Cerebellar cortex (tissue), 1 donor: Measurements from ENCODE around the gene TSPAN9.
"Not testable (repeated sequence)": the region's sequence is repeated elsewhere in the genome, so short reads cannot be mapped to it uniquely, and the experiment has no call there.

Source experiments
- DNase-seq: peaks from one replicate; pipeline ENCODE4 v3.0.0-alpha.2; 2015; ENCODE audit warnings: low spot score

Gene TSPAN9

GRCh38 chr12:3044141-3044630 lies 33.0 kb upstream of the TSPAN9 start:
- DNase-seq = no peak

- no peak for DNase-seq
Observed at GRCh38 chr12:3045494-3045893, 31.7 kb upstream of the TSPAN9 start.

DNA sequence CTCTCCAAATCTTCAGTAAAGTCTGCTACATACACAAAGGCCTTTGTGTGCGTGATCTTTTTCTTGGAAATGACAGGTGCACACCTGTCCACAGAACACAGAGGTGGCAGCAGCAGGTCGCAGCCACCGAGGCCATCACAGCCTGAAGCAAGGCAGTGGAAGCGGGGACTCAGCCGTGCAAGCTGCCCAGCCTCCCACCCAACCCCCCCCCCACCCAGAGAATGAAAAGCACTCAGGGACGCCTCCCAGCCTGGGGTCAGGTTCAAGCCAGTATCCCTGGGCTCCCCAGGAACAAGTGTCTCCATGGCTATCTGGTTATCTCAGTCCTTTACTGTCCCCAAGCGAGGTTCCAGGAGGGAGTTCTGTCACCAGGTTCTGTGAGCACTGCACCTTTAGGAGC lies 31.2 kb upstream of the TSPAN9 start:
- DNase-seq = no peak

DNA sequence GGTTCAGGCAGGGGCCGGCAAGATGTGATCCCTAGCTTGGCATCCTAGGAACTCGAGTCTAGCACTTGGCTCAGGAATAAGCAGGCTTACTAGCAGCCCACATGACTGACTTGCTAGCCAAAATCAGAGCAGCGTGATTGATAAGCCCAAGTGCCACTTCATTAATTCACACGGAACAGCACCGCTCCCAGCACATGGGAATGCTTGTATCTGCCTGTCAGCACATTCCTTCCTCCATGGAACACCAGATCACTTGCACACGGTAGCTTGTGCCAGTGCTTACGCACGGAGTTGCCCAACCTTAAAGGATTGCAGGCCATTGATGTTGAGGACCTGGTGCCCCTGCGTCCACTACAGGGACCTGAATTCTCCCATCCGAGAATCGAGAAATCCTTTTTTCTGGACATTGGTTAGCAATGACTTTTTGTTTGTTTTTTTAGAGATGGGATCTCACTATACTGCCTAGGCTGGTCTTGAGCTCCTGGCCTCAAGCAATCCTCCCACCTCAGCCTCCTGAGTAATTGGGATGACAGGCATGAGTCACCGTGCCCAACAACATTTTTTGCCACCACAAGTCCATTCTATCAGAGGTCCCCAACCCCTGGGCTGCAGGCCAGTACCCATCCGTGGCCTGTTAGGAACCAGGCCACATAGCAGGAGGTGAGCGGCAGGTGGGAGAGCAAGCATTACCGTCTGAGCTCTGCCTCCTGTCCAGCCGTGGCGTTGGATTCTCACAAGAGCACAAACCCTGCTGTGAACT lies 30.6 kb upstream of the TSPAN9 start:
- no peak for DNase-seq

DNA sequence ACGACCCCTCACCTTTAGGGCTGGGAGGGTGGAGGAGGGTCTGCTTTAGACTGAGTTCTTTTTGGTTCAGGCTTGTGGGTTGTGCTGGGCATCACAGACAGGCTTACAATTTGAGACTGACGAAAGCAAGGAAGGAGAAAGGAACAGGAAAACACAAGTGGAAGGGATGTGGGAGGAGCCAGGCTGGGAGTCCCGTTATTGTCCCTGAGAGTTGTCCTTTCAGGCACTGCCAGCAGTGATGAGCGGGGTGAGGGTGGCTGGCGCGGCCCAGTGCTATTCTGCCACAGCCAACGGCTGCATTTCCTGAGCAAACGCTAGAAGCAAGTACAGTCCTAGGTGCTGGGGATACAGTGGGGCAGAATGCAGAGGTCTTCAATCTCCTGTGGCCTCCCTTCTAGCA lies 29.2 kb upstream of the TSPAN9 start:
- DNase-seq = no peak

DNA sequence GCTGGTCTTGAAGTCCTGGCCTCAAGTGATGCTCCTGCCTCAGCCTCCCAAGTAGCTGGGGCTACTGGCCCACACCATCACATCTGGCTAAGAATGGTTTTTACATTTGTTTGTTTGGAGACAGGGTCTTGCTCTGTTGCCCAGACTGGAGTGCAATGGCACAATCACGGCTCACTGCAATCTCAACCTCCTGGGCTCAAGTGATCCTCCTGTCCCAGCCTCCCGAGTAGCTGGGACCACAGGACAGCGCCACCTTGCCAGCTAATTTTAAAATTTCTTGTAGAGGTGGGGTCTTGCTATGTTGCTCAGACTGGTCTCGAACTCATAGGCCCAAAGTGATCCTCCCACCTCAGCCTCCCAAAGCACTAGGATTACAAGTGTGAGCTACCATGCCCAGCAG lies 28.6 kb upstream of the TSPAN9 start:
- DNase-seq = no peak

GRCh38 chr12:3049176-3049575 lies 28.0 kb upstream of the TSPAN9 start:
- DNase-seq = no peak

DNA sequence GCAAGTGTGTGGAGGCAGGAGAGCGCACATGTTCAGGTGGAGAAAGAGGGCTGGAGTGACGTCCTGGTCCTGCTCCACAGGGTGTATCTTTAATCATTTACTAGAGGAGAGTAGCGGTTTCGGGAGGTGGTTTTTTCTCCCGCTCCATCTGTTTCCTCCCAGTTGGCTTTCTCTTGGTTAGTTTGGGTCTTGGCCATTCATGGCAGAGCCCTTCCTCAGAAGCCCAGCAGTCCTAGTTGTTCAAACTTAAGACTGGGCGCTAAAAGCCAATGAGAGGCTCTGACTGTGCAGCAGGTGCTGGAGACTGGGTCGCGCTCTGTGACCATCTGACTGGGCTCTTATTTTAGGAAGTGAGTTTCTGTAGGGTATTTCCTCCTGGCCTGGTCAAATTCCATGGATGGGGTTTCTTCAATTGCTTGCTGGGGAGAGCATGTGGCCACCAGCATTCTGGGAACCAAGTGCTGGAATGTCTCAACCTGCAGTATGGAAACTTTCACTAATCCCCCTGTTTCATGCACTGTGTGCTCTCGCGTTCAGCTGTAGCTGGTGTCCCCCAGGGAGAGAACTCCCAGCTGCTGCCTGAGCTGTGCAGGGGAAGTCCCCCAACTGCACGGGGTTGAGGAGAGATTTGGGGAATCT lies 27.4 kb upstream of the TSPAN9 start:
- peak; percentile 53 for DNase-seq

DNA sequence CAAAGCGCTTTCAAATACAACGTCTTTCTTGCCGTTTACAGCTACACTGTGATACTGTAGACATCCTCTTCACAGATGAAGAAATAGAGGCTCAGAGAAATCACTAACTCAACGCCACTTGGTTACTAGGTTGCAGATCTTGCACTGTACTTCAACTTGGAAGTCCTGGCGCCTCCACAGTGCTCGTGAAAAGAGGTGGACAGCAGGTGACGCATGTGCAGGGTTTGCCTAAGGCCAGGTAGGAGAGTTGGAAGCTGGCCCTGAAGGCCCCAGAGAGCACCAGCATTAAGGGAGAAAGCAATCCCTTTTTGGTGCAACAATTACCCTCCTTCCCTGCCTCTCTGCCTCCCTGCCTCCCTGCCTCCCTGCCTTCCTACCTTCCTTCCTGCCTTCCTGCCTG lies 22.8 kb upstream of the TSPAN9 start:
- no peak for DNase-seq

DNA sequence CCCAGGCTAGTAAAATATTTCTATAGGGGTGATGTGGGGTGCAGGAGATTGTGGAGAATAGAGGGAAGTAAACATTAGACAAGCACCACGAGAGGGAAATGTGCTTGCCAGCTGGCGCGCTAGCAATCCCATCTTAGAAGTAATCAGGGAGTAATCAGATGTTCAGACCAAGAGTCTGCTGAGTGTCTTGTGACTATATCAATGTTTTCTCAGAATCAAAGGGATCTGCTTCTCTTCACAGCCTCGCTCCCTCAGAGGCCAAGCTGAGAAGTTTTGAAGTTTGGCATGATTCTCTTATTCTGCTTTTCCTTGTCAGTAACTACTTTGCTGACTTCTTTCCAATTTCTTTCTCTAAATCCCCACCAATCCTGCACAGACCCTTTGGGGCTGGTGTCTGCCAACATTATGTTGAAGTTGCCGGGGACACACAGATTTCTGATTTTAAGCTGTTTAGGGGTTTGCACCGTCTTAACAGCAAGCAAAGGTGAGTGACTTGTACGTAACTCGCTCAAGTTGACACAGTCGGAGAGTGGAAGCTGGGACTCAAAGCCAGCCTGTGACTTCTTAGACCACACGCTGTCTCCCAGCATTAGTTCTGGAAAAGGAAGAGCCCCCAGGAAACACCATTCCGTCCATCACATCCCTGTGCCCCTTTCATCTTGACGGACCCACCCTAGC lies 22.0 kb upstream of the TSPAN9 start:
- DNase-seq = no peak

GRCh38 chr12:3055704-3056467 lies 21.3 kb upstream of the TSPAN9 start:
- DNase-seq = no peak

GRCh38 chr12:3061059-3061458 lies 16.1 kb upstream of the TSPAN9 start:
- peak; percentile 85 for DNase-seq

DNA sequence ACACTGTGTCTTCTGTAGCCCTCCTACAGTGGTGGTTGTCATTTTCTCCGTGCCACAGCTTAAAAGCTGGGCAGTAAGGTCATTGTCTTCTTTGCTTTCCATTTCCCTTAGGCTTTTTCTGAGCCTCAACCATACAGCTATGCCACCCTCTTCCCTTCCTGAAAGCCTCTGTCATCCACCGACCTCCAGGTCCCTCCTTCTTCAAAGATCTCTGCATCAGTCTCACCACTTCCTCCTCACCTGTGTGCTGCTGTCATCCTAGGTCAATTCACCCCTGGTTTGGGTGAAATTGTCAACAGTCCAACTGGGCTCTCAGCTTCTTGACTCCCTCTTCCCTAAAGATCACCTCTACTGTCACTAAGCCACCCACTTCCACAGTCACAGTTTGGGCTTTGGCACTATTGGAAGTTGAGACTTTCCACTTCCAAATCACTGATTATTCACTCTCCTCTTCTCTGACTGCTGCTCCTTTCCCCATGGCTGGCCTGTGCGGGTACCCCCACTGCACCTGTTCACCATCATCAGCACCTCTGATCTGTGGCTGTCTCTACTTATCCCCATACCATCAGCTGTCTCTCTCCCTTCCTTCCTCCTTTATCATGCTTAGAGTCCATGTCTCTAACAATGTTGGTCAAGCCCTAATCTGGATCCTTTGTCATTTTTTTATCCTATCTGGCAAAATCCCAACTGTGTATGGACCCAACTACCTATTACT lies 15.5 kb upstream of the TSPAN9 start:
- no peak for DNase-seq

- no peak for DNase-seq
Observed at GRCh38 chr12:3065300-3065699, 11.9 kb upstream of the TSPAN9 start.

DNA sequence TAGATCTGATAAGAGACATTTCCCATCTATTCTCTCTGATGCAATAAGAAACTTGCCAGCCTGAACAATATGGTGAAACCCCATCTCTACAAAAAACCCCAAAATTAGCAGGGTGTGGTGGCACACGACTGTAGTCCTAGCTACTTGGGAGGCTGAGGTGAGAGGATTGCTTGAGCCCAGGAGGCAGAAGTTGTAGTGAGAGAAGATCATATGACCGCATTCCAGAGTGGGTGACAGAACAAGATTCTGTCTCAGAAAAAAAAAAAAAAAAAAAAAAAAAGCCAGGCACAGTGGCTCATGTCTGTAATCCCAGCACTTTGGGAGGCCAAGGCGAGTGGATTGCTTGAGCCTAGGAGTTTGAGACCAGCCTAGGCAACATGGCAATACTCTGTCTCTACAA lies 11.3 kb upstream of the TSPAN9 start:
- DNase-seq = not testable (repeated sequence)

DNA sequence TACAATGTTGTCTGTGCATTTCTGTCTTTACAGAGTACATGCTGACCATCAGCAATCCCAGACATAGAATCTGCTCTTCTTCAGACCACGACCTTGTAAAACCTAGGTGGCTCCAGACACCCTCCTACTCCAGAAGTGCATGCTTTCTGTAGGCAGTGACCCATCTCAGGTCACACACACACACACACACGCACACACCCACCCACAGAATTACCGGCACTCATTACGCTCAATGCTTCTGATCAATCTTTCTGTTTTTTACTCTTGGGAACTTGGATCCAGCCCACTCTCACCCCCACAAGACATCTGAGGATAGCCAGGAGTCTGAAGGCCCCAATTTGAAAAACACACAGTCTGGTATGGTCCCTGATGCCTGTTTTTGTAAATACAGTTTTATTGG lies 7.5 kb upstream of the TSPAN9 start:
- DNase-seq = no peak

- DNase-seq = no peak
Observed at GRCh38 chr12:3071107-3071506, 6.1 kb upstream of the TSPAN9 start.

GRCh38 chr12:3071710-3072109 lies 5.5 kb upstream of the TSPAN9 start:
- DNase-seq = no peak

DNA sequence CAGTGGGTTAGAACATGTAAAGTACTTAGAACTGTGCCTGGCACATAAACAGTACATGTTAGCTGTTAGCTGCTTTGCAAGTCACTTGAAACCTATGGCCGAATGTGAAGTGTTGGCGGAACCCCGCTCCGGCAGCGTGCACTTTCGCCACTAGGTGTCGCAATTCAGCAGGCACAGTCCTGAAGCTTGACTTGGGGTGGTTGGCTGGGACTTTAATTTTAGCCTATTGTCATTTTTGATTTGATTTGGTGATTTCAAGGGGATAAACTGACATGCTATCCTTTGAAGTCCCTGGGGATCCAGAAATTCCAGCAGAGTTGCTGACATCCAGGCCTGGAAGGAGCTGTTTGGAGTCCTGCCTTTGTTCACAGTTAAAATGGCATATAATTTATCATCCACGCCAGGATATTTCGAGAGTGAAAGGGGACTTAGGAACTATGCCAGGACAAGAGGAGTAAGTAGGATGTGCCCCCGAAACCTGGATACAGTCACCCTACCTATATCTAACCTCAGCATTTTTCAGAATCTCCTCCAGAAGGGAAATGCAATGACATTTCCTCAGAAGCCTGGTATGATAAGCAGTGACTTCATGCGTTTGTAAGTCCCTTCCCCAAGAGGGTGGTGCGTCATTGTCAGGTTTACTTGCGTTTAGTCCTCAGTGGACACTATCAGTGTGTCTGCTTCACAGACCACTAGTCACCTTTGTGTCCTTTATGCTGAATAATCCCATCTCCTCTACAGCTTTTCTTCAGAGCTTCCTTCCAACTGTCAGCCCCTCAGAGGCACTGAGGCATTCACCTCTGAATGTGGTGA lies 3.5 kb upstream of the TSPAN9 start:
- DNase-seq = peak; percentile 91

- DNase-seq = no peak
Observed at GRCh38 chr12:3075315-3075714, 1.9 kb upstream of the TSPAN9 start.

DNA sequence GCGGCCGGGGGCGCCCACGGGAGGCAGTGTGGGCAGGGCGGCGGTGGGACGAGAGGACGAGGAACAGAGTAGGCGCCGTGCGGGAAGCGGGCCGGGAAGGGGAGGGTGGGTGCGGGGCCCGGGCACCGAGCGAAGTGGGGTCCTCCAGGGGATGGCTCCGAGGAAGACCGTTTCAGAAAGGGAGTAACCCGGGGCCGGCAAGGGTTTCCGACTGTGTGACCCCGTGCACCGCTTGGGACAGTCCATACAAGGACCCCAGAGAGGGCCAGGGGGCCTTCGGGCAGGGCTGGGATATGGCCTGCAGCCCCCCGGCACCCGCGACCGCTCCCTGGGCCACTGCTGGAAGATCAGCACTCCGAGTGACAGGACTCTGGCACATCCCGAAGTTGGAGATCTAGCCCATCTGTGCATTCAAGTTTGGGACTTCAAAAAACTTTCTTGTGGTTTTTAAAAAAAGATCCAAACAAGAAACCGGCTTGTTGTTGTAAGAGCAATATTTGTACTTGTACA lies 448 bp downstream of the TSPAN9 start:
- DNase-seq = peak; percentile 32
